GM19099 (cell line): ENCODE measurements around the gene GRIK1.

Experiments used
- POLR2A ChIP-seq: IDR thresholded peaks from 3 replicates; pipeline ENCODE4 v1.6.1; 2011; ENCODE audit warnings: low read depth; ENCODE audit not compliant: insufficient read length; ENCODE audit errors: extremely low read depth

GRIK1 gene

GRCh38 chr21:29583424-29583924 is 356.3 kb downstream of the GRIK1 start:
- no peak for TF ChIP-seq POLR2A

GRCh38 chr21:29582855-29583254 is 356.9 kb downstream of the GRIK1 start:
- no peak for TF ChIP-seq POLR2A

- TF ChIP-seq POLR2A: no peak
These were observed 358.4 kb downstream of the GRIK1 start for GRCh38 chr21:29581393-29581792.

GRCh38 chr21:29580732-29581285 is 359.0 kb downstream of the GRIK1 start:
- TF ChIP-seq POLR2A: no peak

GRCh38 chr21:29578306-29578705 is 361.5 kb downstream of the GRIK1 start:
- no peak for TF ChIP-seq POLR2A

GRCh38 chr21:29571949-29572348 is 367.8 kb downstream of the GRIK1 start:
- TF ChIP-seq POLR2A: no peak

- no peak for TF ChIP-seq POLR2A
These were observed 371.6 kb downstream of the GRIK1 start for GRCh38 chr21:29568020-29568697.

GRCh38 chr21:29557931-29558725 is 381.7 kb downstream of the GRIK1 start:
- TF ChIP-seq POLR2A: no peak

- no peak for TF ChIP-seq POLR2A
These were observed 382.6 kb downstream of the GRIK1 start for GRCh38 chr21:29557200-29557599.

GRCh38 chr21:29555601-29556000 is 384.2 kb downstream of the GRIK1 start:
- no peak for TF ChIP-seq POLR2A

GRCh38 chr21:29550205-29550604 is 389.6 kb downstream of the GRIK1 start:
- TF ChIP-seq POLR2A: no peak

GRCh38 chr21:29549614-29550013 is 390.2 kb downstream of the GRIK1 start:
- TF ChIP-seq POLR2A: no peak

GRCh38 chr21:29547998-29548397 is 391.8 kb downstream of the GRIK1 start:
- TF ChIP-seq POLR2A: no peak

GRCh38 chr21:29546071-29546470 is 393.7 kb downstream of the GRIK1 start:
- TF ChIP-seq POLR2A: no peak

GRCh38 chr21:29540289-29540688 is 399.5 kb downstream of the GRIK1 start:
- TF ChIP-seq POLR2A: no peak

- no peak for TF ChIP-seq POLR2A
These were observed 401.7 kb downstream of the GRIK1 start for GRCh38 chr21:29538115-29538514.
